Heart left ventricle (tissue), 16 donors: Measurements from ENCODE around the gene NCOA4. TPM values are rescaled to one million over a fixed set of nuclear protein-coding genes. Genes with fewer than 3 reads are reported as not detected.
"Not testable (repeated sequence)": the region's sequence is repeated elsewhere in the genome, so short reads cannot be mapped to it uniquely, and the experiment has no call there.

ENCODE experiments used
- ATAC-seq, 4 donors: fragments of 200-7000 bp; cut with Tn5 transposase; one replicate each; pipeline ENCODE4 v1.9.1; 2020 to 2022; ENCODE audit warnings: moderate library complexity in 4 of 4, mild to moderate bottlenecking in 3 of 4, moderate number of reproducible peaks in 1 of 4
- DNase-seq, 5 donors: peaks; one replicate each; pipeline ENCODE4 v3.0.0-alpha.2; 2020
- H3K27ac ChIP-seq, 12 donors: fragments of 200-600 bp; sonication (generic) in 4 of 12; one replicate each; pipeline versions ENCODE4 v1.5.0 to v1.8.0; 2016 to 2022; ENCODE audit warnings: mild to moderate bottlenecking in 2 of 12
- H3K27me3 ChIP-seq, 9 donors: fragments of 200-600 bp; sonication (generic) in 2 of 9; one replicate each; pipeline versions ENCODE4 v1.5.1 to v1.8.0; 2016 to 2022; ENCODE audit warnings: mild to moderate bottlenecking in 3 of 9
- H3K36me3 ChIP-seq, 9 donors: fragments of 200-600 bp; sonication (generic) in 2 of 9; one replicate each; pipeline versions ENCODE4 v1.5.0 to v1.8.0; 2018 to 2022; ENCODE audit warnings: mild to moderate bottlenecking in 2 of 9
- H3K4me1 ChIP-seq, 12 donors: fragments of 200-600 bp; sonication (generic) in 4 of 12; one replicate each; pipeline versions ENCODE4 v1.5.0 to v1.8.0; 2016 to 2022; ENCODE audit warnings: mild to moderate bottlenecking in 3 of 12
- H3K4me3 ChIP-seq, 12 donors: fragments of 200-600 bp; sonication (generic) in 4 of 12; one replicate each; pipeline versions ENCODE4 v1.5.0 to v1.8.0; 2017 to 2022; ENCODE audit warnings: mild to moderate bottlenecking in 9 of 12, moderate library complexity in 4 of 12
- H3K9me3 ChIP-seq, 12 donors: fragments of 200-600 bp; sonication (generic) in 4 of 12; one replicate each; pipeline versions ENCODE4 v1.5.0 to v1.8.0; 2016 to 2022; ENCODE audit warnings: mild to moderate bottlenecking in 1 of 12
- POLR2A ChIP-seq, 2 donors: fragments of 450-650 bp; IDR thresholded peaks; one replicate each; pipeline ENCODE4 v1.6.1; 2017; ENCODE audit warnings: antibody characterized with exemption in 2 of 2, mild to moderate bottlenecking in 2 of 2, moderate library complexity in 2 of 2
- WGBS, 4 donors: extraction: QIAGEN DNeasy Blood & Tissue Kit in 2 of 4; methylation state at CpG; one replicate each; pipeline versions ENCODE4 v1.1.5 to v1.1.7; 2013 to 2018; 5-methylcytosine and 5-hydroxymethylcytosine counted together
- intact Hi-C, 10 donors: fragments of 100-400 bp; cut with DNase I; formaldehyde crosslinking; loops; one replicate each; pipeline versions ENCODE4 v1.11.1 to v1.14.2; 2022
- polyA plus RNA-seq, 2 donors: library from polyadenylated mRNA; stranded (reverse); fragments of 200-250 nt; gene quantifications; one replicate each; pipeline ENCODE4 v1.2.3, GENCODE V29; 2013
- total RNA-seq, 9 donors: library from RNA; depleted of rRNA in 2 of 9; stranded (reverse); fragments of >200 nt in 2 of 9; fragmentation: NEBNext Ultra II Directional in 3 of 9; extraction: Animal tissue kit (Norgen Biotek cat#: 25700) in 3 of 9; gene quantifications; one replicate each; pipeline versions ENCODE4 v1.1.0 to v1.2.4, GENCODE V29; 2016 to 2023
- TF ChIP-seq, protein P1 (sequence below), 12 donors: fragments of 200-600 bp; sonication (generic) in 4 of 12; IDR thresholded peaks; one replicate each; pipeline versions ENCODE4 v1.5.0 to v1.8.0; 2018 to 2022; ENCODE audit warnings: antibody characterized with exemption in 12 of 12, mild to moderate bottlenecking in 5 of 12
- donor health status: ischemic (EF 13 %, LVEDD 7.1; RV severe dilation, severe dysfunction).
- donor health status: healthy with polysubstance abuse.
- donor health status: DM: no; HTN: yes; CAD: no.
- donor health status: DM: no; HTN: no; CAD: no.
- donor health status: ischemic (EF 25% LVEDD 6.9; RV normal size, moderate dysfunction).
- donor health status: ischemic (EF 25% LVEDD 5.7; RV mildly dilated, moderate dysfunction).
- donor health status: healthy.
- donor health status: DM: yes; HTN: yes; CAD: no.
- donor health status: ischemic (EF 35%, LVEDD 5.7; RV mildly dilated, moderate dysfunction).
- donor health status: nonischemic (EF 11% LVEDD 7.7; RV severe dilation, severe dysfunction).
- donor health status: DM: yes; HTN: yes; CAD: no.
- donor health status: PGD.
- donor health status: ischemic (EF 29% LVEDD 5.4; RV normal size, mild dysfunction).
- donor health status: nonischemic (EF 23%, LVEDD 6.1; RV moderate dilation, normal function).

NCOA4 gene
- total and polyA plus RNA-seq, 11 donors = 55.1 to 296 (median 252) TPM

- TF ChIP-seq POLR2A (IDR thresholded peaks at IDR 0.05) = no peak
- TF ChIP-seq, protein P1, sequence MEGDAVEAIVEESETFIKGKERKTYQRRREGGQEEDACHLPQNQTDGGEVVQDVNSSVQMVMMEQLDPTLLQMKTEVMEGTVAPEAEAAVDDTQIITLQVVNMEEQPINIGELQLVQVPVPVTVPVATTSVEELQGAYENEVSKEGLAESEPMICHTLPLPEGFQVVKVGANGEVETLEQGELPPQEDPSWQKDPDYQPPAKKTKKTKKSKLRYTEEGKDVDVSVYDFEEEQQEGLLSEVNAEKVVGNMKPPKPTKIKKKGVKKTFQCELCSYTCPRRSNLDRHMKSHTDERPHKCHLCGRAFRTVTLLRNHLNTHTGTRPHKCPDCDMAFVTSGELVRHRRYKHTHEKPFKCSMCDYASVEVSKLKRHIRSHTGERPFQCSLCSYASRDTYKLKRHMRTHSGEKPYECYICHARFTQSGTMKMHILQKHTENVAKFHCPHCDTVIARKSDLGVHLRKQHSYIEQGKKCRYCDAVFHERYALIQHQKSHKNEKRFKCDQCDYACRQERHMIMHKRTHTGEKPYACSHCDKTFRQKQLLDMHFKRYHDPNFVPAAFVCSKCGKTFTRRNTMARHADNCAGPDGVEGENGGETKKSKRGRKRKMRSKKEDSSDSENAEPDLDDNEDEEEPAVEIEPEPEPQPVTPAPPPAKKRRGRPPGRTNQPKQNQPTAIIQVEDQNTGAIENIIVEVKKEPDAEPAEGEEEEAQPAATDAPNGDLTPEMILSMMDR (IDR thresholded peaks at IDR 0.05) = no peak
- intact Hi-C loops = no loop called here
- DNase-seq (no peak), ATAC-seq (no peak)
- Histone ChIP-seq H3K36me3 (peaks cover 0 to 76% (median 60%) of the 10 kb centered on the region in 9 donors), H3K27ac (no peak overlapping the region), H3K9me3 (no peaks in the 10 kb centered on the region), H3K4me1 (no peaks in the 10 kb centered on the region), H3K27me3 (no peaks in the 10 kb centered on the region), H3K4me3 (no peak overlapping the region)
- WGBS, 4 donors = 95 to 97% (median 96%) methylated on average over 4 of the region's 4 CpGs
Measured at GRCh38 chr10:45997557-45997956, 32.9 kb downstream of the NCOA4 start.

GRCh38 chr10:45985590-45985989 lies 44.8 kb downstream of the NCOA4 start:
- 67 to 83% (median 73%) methylated on average over 3 of the region's 3 CpGs for WGBS, 4 donors
- not testable (repeated sequence) for ATAC-seq
- peaks cover 0 to 83% (median 48%) of the 10 kb centered on the region in 9 donors for H3K36me3 ChIP-seq

GRCh38 chr10:45984473-45984872 lies 46.0 kb downstream of the NCOA4 start:
- H3K36me3 ChIP-seq = peaks cover 0 to 80% (median 47%) of the 10 kb centered on the region in 9 donors
- H3K4me1 ChIP-seq, H3K27me3 ChIP-seq, ATAC-seq, DNase-seq, H3K9me3 ChIP-seq, H3K27ac ChIP-seq, H3K4me3 ChIP-seq, intact Hi-C loops: not testable (repeated sequence)
- WGBS, 4 donors = 70 to 80% (median 75%) methylated on average over 2 of the region's 2 CpGs

More at GRCh38 chr10:45985590-45985989, 44.8 kb downstream of the NCOA4 start:
- H3K27ac ChIP-seq, DNase-seq, H3K4me1 ChIP-seq, intact Hi-C loops, H3K27me3 ChIP-seq, H3K9me3 ChIP-seq, H3K4me3 ChIP-seq: not testable (repeated sequence)

- TF ChIP-seq, protein P1 (IDR thresholded peaks at IDR 0.05) = peak in 10 of 12 donors; percentile 15 to 50 (median 35)
- H3K27me3 ChIP-seq, H3K27ac ChIP-seq, H3K4me1 ChIP-seq, intact Hi-C loops, H3K4me3 ChIP-seq, H3K9me3 ChIP-seq: not testable (repeated sequence)
- ATAC-seq = peak in 3 of 4 donors; percentile 62 to 80 (median 71)
- peaks cover 0 to 77% (median 40%) of the 10 kb centered on the region in 9 donors for H3K36me3 ChIP-seq
- WGBS, 4 donors = 71 to 83% (median 75%) methylated on average over 5 to 6 of the region's 6 CpGs
- peak in 2 of 5 donors; percentile 30 to 36 for DNase-seq
Measured at GRCh38 chr10:45983538-45984186, 46.8 kb downstream of the NCOA4 start.

DNA sequence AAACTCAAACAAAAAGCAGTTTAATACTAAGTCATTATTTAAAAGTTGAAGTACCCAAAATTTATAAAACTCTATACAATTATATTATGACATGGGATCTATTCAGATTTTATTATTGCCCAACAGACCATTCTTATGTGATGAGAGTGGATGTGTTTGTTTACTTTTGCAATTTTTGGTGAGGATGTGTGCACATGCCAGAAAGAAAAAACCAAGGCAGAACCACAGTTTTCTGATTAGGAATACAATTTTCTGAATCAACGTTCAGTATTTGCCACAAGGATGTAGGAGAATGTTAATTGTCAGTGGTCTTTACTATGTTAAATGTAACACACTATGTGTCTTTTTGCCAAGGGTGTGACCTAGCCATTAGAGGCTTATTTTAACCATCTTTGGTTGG lies 49.1 kb downstream of the NCOA4 start:
- H3K36me3 ChIP-seq = peaks cover 0 to 74% (median 29%) of the 10 kb centered on the region in 9 donors
- H3K27me3 ChIP-seq, ATAC-seq, H3K4me1 ChIP-seq, H3K9me3 ChIP-seq, H3K27ac ChIP-seq, intact Hi-C loops, H3K4me3 ChIP-seq, DNase-seq: not testable (repeated sequence)
- 37 to 61% (median 51%) methylated on average over 1 of the region's 1 CpG for WGBS, 4 donors

DNA sequence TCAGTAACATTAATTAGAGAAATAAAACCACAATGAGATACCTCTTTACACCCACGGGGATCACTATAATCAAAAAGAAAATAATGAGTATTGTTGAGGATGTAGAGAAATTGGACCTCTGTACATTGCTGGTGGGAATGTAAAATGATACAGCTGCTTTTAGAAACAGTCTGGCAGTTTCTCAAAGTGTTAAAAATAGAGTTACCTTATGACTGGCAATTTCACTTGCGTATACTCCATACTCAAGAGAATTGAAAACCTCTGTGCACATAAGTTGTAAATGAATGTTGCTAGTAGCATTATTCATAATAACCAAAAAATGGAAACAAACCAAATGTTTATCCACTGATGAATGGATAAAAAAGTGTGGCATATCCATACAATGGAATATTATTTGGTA lies 51.9 kb downstream of the NCOA4 start:
- not testable (repeated sequence) for DNase-seq, H3K27me3 ChIP-seq, H3K9me3 ChIP-seq, H3K4me3 ChIP-seq
- Histone ChIP-seq H3K4me1 (peaks cover 0 to 15% (median 9%) of the 10 kb centered on the region in 12 donors), H3K36me3 (peaks cover 0 to 58% (median 10%) of the 10 kb centered on the region in 9 donors), H3K27ac (peak overlapping the region in 1 of 12 donors; percentile 8)
- intact Hi-C loops = loop anchor here in 6 of 10 donors (10.0 kb wide), 1 partner anchor 46 kb away; no protein-coding TSS in a partner anchor
- WGBS, 4 donors = 59 to 84% (median 80%) methylated on average over 1 to 2 of the region's 2 CpGs
- peak in 2 of 4 donors; percentile 52 to 55 for ATAC-seq

GRCh38 chr10:45974041-45974440 lies 56.4 kb downstream of the NCOA4 start:
- H3K4me3 ChIP-seq, ATAC-seq, H3K9me3 ChIP-seq, DNase-seq, H3K27me3 ChIP-seq, H3K27ac ChIP-seq: not testable (repeated sequence)
- H3K4me1 ChIP-seq = peaks cover 0 to 33% (median 22%) of the 10 kb centered on the region in 12 donors
- 51 to 64% (median 53%) methylated on average over 3 of the region's 3 CpGs for WGBS, 4 donors
- peaks cover 0 to 31% (median 6%) of the 10 kb centered on the region in 9 donors for H3K36me3 ChIP-seq
- intact Hi-C loops = loop anchor here in 6 of 10 donors (10.0 kb wide), 1 partner anchor 51 kb away; no protein-coding TSS in a partner anchor

- H3K9me3 ChIP-seq, DNase-seq, H3K27me3 ChIP-seq: not testable (repeated sequence)
- Histone ChIP-seq H3K4me1 (peaks cover 0 to 33% (median 22%) of the 10 kb centered on the region in 12 donors), H3K4me3 (peak overlapping the region; percentile 69 to 91 (median 82)), H3K36me3 (peaks cover 0 to 24% (median 6%) of the 10 kb centered on the region in 9 donors), H3K27ac (peak overlapping the region in 11 of 12 donors; percentile 66 to 86 (median 75))
- 0 to 1% (median 0%) methylated on average over 10 of the region's 10 CpGs for WGBS, 4 donors
- intact Hi-C loops = loop anchor here in 6 of 10 donors (10.0 kb wide), 1 partner anchor 52 kb away; no protein-coding TSS in a partner anchor
- ATAC-seq = peak in 2 of 4 donors; percentile 5 to 30
Measured at GRCh38 chr10:45972813-45973169, 57.6 kb downstream of the NCOA4 start.
